Measurements from ENCODE around the gene ZC3H8.
"Not testable (repeated sequence)": the region's sequence is repeated elsewhere in the genome, so short reads cannot be mapped to it uniquely, and the experiment has no call there.

ZC3H8 gene

GRCh38 chr2:112257575-112257974, 2.7 kb upstream of the ZC3H8 start:
- no peak for DNase-seq

GRCh38 chr2:112256654-112257053, 1.8 kb upstream of the ZC3H8 start:
- no peak for DNase-seq

GRCh38 chr2:112255875-112256274, 1.0 kb upstream of the ZC3H8 start:
- DNase-seq: no peak

GRCh38 chr2:112253261-112253815, 1.5 kb downstream of the ZC3H8 start:
- DNase-seq: no peak

- no peak for DNase-seq
Measured at GRCh38 chr2:112251271-112251670, 3.6 kb downstream of the ZC3H8 start.

GRCh38 chr2:112244854-112245253, 10.0 kb downstream of the ZC3H8 start:
- DNase-seq: no peak

GRCh38 chr2:112243233-112243632, 11.6 kb downstream of the ZC3H8 start:
- no peak for DNase-seq

GRCh38 chr2:112242384-112242783, 12.5 kb downstream of the ZC3H8 start:
- no peak for DNase-seq

- no peak for DNase-seq
Measured at GRCh38 chr2:112239862-112240261, 15.0 kb downstream of the ZC3H8 start.

GRCh38 chr2:112230371-112230770, 24.5 kb downstream of the ZC3H8 start:
- no peak for DNase-seq

- DNase-seq: no peak
Measured at GRCh38 chr2:112229348-112229747, 25.5 kb downstream of the ZC3H8 start.

GRCh38 chr2:112220831-112221230, 34.0 kb downstream of the ZC3H8 start:
- no peak for DNase-seq

GRCh38 chr2:112220186-112220585, 34.7 kb downstream of the ZC3H8 start:
- DNase-seq: no peak

GRCh38 chr2:112217854-112218253, 37.0 kb downstream of the ZC3H8 start:
- no peak for DNase-seq

GRCh38 chr2:112216167-112216566, 38.7 kb downstream of the ZC3H8 start:
- DNase-seq: no peak

GRCh38 chr2:112207905-112208304, 46.9 kb downstream of the ZC3H8 start:
- not testable (repeated sequence) for DNase-seq

GRCh38 chr2:112204411-112204810, 50.4 kb downstream of the ZC3H8 start:
- DNase-seq: no peak

- DNase-seq: no peak
Measured at GRCh38 chr2:112201696-112202430, 53.0 kb downstream of the ZC3H8 start.

- DNase-seq: no peak
Measured at GRCh38 chr2:112199188-112199587, 55.7 kb downstream of the ZC3H8 start.

- DNase-seq: no peak
Measured at GRCh38 chr2:112198780-112199179, 56.1 kb downstream of the ZC3H8 start.

- no peak for DNase-seq
Measured at GRCh38 chr2:112197868-112198267, 57.0 kb downstream of the ZC3H8 start.

GRCh38 chr2:112195950-112196349, 58.9 kb downstream of the ZC3H8 start:
- no peak for DNase-seq

GRCh38 chr2:112195167-112195766, 59.6 kb downstream of the ZC3H8 start:
- no peak for DNase-seq

GRCh38 chr2:112194482-112194881, 60.4 kb downstream of the ZC3H8 start:
- DNase-seq: no peak

- DNase-seq: no peak
Measured at GRCh38 chr2:112194028-112194427, 60.8 kb downstream of the ZC3H8 start.

Measured in CD4-positive, alpha-beta T cell treated with Interferon gamma for 1 hour (primary cell).